Middle frontal gyrus (tissue), 1 donor: Measurements from ENCODE around the gene FYN.

Source experiments
- DNase-seq: peaks from one replicate; pipeline ENCODE4 v3.0.0-alpha.2; 2015; ENCODE audit warnings: low spot score; ENCODE audit errors: extremely low spot score

FYN gene

GRCh38 chr6:111633822-111634221 lies 239.4 kb downstream of the FYN start:
- DNase-seq: no peak

- DNase-seq: no peak
These were observed 240.6 kb downstream of the FYN start for GRCh38 chr6:111632468-111633247.

GRCh38 chr6:111631903-111632460 lies 241.3 kb downstream of the FYN start:
- no peak for DNase-seq

GRCh38 chr6:111631018-111631417 lies 242.2 kb downstream of the FYN start:
- DNase-seq: no peak

- DNase-seq: no peak
These were observed 245.0 kb downstream of the FYN start for GRCh38 chr6:111628142-111628850.

GRCh38 chr6:111626441-111626840 lies 246.8 kb downstream of the FYN start:
- DNase-seq: no peak

GRCh38 chr6:111625461-111626391 lies 247.5 kb downstream of the FYN start:
- no peak for DNase-seq

GRCh38 chr6:111625099-111625416 lies 248.2 kb downstream of the FYN start:
- DNase-seq: no peak

GRCh38 chr6:111624401-111625098 lies 248.7 kb downstream of the FYN start:
- DNase-seq: no peak

- DNase-seq: no peak
These were observed 250.1 kb downstream of the FYN start for GRCh38 chr6:111623046-111623718.

- DNase-seq: no peak
These were observed 253.1 kb downstream of the FYN start for GRCh38 chr6:111620169-111620568.

GRCh38 chr6:111618407-111618806 lies 254.8 kb downstream of the FYN start:
- DNase-seq: no peak

- DNase-seq: no peak
These were observed 256.1 kb downstream of the FYN start for GRCh38 chr6:111617149-111617548.

GRCh38 chr6:111615916-111616612 lies 257.2 kb downstream of the FYN start:
- DNase-seq: no peak

- no peak for DNase-seq
These were observed 258.2 kb downstream of the FYN start for GRCh38 chr6:111614833-111615582.

GRCh38 chr6:111612379-111612778 lies 260.9 kb downstream of the FYN start:
- no peak for DNase-seq

- DNase-seq: no peak
These were observed 262.6 kb downstream of the FYN start for GRCh38 chr6:111610548-111611172.
